B cell (primary cell): ENCODE measurements around the gene CSF1. TPM values are rescaled to one million over a fixed set of nuclear protein-coding genes. Genes with fewer than 3 reads are reported as not detected.

Experiments used
- ATAC-seq: fragments of 200-7000 bp; cut with Tn5 transposase; one replicate; pipeline ENCODE4 v1.10.0; 2021; ENCODE audit warnings: low read depth, mild to moderate bottlenecking, moderate number of reproducible peaks, moderate library complexity
- CTCF ChIA-PET: fragments of 350-600 bp; sonication (Branson Sonifier 250); formaldehyde crosslinking; loops from one replicate; lab custom pipeline; 2021; ENCODE audit warnings: antibody characterized with exemption, inconsistent platforms; lab: Charles Lee
- POLR2A ChIA-PET: fragments of 350-600 bp; sonication (Branson Sonifier 250); formaldehyde crosslinking; loops from one replicate; lab custom pipeline; 2021; ENCODE audit warnings: antibody characterized with exemption; lab: Charles Lee
- DNase-seq: peaks from one replicate; pipeline ENCODE4 v3.0.0; 2013
- H2AFZ ChIP-seq: 2 replicates; pipeline ENCODE4 v1.6.1; 2012; ENCODE audit warnings: mild to moderate bottlenecking, low read depth, low read length; ENCODE audit not compliant: insufficient read depth, poor library complexity, severe bottlenecking
- H3K27ac ChIP-seq, 2 donors: 1 replicate in 1 of 2; 2 replicates in 1 of 2; pipeline ENCODE4 v1.5.1; 2012 to 2013; ENCODE audit warnings: low read length in 2 of 2, mild to moderate bottlenecking in 2 of 2, moderate library complexity in 1 of 2
- H3K27me3 ChIP-seq, 4 experiments: fragments of 200-600 bp in 1 of 4; sonication (generic) in 1 of 4; replicated peaks in 1 of 4; 1 replicate in 2 of 4; 2 replicates in 2 of 4; pipeline versions ENCODE4 v1.6.1 to v1.7.0; 2013 to 2016; ENCODE audit warnings: low read length in 3 of 4, mild to moderate bottlenecking in 2 of 4, mixed read lengths in 1 of 4, moderate library complexity in 1 of 4; ENCODE audit not compliant: insufficient read depth in 4 of 4, control insufficient read depth in 3 of 4; ENCODE audit errors: control extremely low read depth in 1 of 4
- H3K36me3 ChIP-seq, 2 experiments: replicated peaks in 1 of 2; 1 replicate in 1 of 2; 2 replicates in 1 of 2; pipeline versions ENCODE4 v1.6.1 to v1.7.1; 2013; ENCODE audit warnings: low read length in 1 of 2; ENCODE audit not compliant: insufficient read depth in 2 of 2, control insufficient read depth in 1 of 2; ENCODE audit errors: control extremely low read depth in 1 of 2, extremely low read depth in 1 of 2
- H3K4me1 ChIP-seq, 2 donors: fragments of 200-600 bp in 1 of 2; sonication (generic) in 1 of 2; 1 replicate in 1 of 2; 2 replicates in 1 of 2; pipeline versions ENCODE4 v1.5.1 to v1.6.1; 2013 to 2017; ENCODE audit warnings: low read length in 2 of 2; ENCODE audit not compliant: control insufficient read depth in 2 of 2, insufficient read depth in 2 of 2
- H3K4me2 ChIP-seq: replicated peaks from 2 replicates; pipeline ENCODE3; 2012; ENCODE audit warnings: mild to moderate bottlenecking, low read depth, low read length; ENCODE audit not compliant: poor library complexity, severe bottlenecking
- H3K4me3 ChIP-seq, 5 experiments: fragments of 200-600 bp in 1 of 5; sonication (generic) in 1 of 5; 1 replicate in 3 of 5; 2 replicates in 2 of 5; pipeline versions ENCODE4 v1.5.1 to v1.7.0; 2011 to 2016; ENCODE audit warnings: low read length in 4 of 5, mild to moderate bottlenecking in 4 of 5, low read depth in 2 of 5, control low read depth in 1 of 5, moderate library complexity in 1 of 5; ENCODE audit not compliant: insufficient read depth in 1 of 5; ENCODE audit errors: control extremely low read depth in 1 of 5, extremely low read depth in 1 of 5
- H3K79me2 ChIP-seq: fragments of 200-600 bp; sonication (generic); one replicate; pipeline ENCODE4 v1.6.0; 2016; ENCODE audit warnings: low read length; ENCODE audit not compliant: control insufficient read depth, insufficient read depth
- H3K9ac ChIP-seq: fragments of 200-600 bp; sonication (generic); 2 replicates; pipeline ENCODE4 v1.6.1; 2017; ENCODE audit warnings: mild to moderate bottlenecking, low read length, moderate library complexity
- H3K9me3 ChIP-seq, 3 donors: one replicate each; pipeline versions ENCODE4 v1.6.1 to v1.7.1; 2013; ENCODE audit warnings: low read length in 2 of 3; ENCODE audit not compliant: control insufficient read depth in 2 of 3, insufficient read depth in 1 of 3; ENCODE audit errors: control extremely low read depth in 1 of 3
- H4K20me1 ChIP-seq: 2 replicates; pipeline ENCODE4 v1.6.0; 2012; ENCODE audit warnings: mild to moderate bottlenecking, low read length; ENCODE audit not compliant: insufficient read depth, control insufficient read depth, poor library complexity, severe bottlenecking
- H3K27ac Mint-ChIP-seq: one replicate; pipeline ENCODE4 v1.8.0; 2021; ENCODE audit warnings: mixed read lengths
- H3K27me3 Mint-ChIP-seq: one replicate; pipeline ENCODE4 v1.8.0; 2021; ENCODE audit warnings: mixed read lengths
- H3K4me1 Mint-ChIP-seq: one replicate; pipeline ENCODE4 v1.8.0; 2021; ENCODE audit warnings: mixed read lengths
- H3K4me3 Mint-ChIP-seq: one replicate; pipeline ENCODE4 v1.8.0; 2021; ENCODE audit warnings: mixed read lengths
- H3K9me3 Mint-ChIP-seq: one replicate; pipeline ENCODE4 v1.8.0; 2022; ENCODE audit warnings: mixed read lengths; ENCODE audit not compliant: insufficient read depth
- EZH2 ChIP-seq: IDR thresholded peaks from 2 replicates; pipeline ENCODE4 v1.6.1; 2012; ENCODE audit warnings: borderline replicate concordance, low read depth, mild to moderate bottlenecking, moderate library complexity, low read length; ENCODE audit not compliant: insufficient read depth, poor library complexity, severe bottlenecking
- whole genome bisulfite sequencing: methylation state at CpG from one replicate; pipeline ENCODE4 v1.1.5; 2013; ENCODE audit warnings: missing lambda C conversion rate; ENCODE audit not compliant: insufficient coverage; 5-methylcytosine and 5-hydroxymethylcytosine counted together
- intact Hi-C: fragments of 100-400 bp; cut with micrococcal nuclease; formaldehyde crosslinking; loops from one replicate; pipeline ENCODE4 v1.10.0; 2022
- polyA plus RNA-seq: library from polyadenylated mRNA; depleted of rRNA; stranded (reverse); fragments of >200 nt; gene quantifications from 2 replicates; pipeline ENCODE4 v1.2.3, GENCODE V29; 2012
- total RNA-seq, 2 donors: library from RNA; stranded (reverse); fragments of 120-200 nt in 1 of 2; gene quantifications; 1 replicate in 1 of 2; 2 replicates in 1 of 2; pipeline versions ENCODE4 v1.2.3 to v1.2.4, GENCODE V29; 2013 to 2022
- TF ChIP-seq, protein P1 (sequence below): fragments of 200-600 bp; IDR thresholded peaks from one replicate; pipeline ENCODE4 v1.8.0; 2022; ENCODE audit warnings: antibody characterized with exemption, mild to moderate bottlenecking

Gene CSF1
- total and polyA plus RNA-seq, 2 donors (not counting 1 experiment from before 2014, with no cell fraction given): 0.55 to 4.2 TPM

DNA sequence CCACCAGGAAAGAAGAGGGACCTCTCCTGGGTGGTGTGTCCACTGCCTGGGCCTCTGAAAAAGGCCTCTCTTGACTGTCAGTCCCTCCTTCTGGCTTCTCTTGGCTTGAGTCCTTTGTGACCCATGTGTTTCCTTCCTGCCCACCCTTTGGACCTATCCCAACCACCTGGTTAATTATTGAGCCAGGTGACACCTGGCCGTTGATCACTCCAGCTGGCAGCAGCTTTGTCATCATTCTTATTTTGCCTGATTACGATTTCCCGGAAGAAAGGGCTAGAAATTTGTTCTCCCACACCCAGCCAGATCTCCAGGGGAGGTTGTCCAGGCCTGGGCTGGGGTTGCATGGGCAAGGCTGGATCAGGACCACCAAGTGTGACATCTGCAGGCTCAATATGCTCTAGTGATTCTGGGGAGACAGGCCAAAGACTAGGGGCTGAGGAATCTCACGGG, 24.8 kb downstream of the CSF1 start:
- 79% methylated on average over 4 of the region's 4 CpGs for WGBS
- ChIA-PET CTCF (no interaction called here), POLR2A (no interaction called here)
- H3K27me3 ChIP-seq: peaks cover 0 to 2% (median 0%) of the 10 kb centered on the region in 4 experiments
- no peak for ATAC-seq
- no peak overlapping the region for H3K9ac ChIP-seq
- peaks cover 0 to 20% (median 19%) of the 10 kb centered on the region in 3 donors for H3K9me3 ChIP-seq
- Mint-ChIP-seq H3K27me3 (peaks cover 7% of the 10 kb centered on the region), H3K4me1 (no peaks in the 10 kb centered on the region), H3K4me3 (no peak overlapping the region), H3K27ac (no peak overlapping the region), H3K9me3 (peaks cover 8% of the 10 kb centered on the region)
- H3K27ac ChIP-seq: no peak overlapping the region
- H3K79me2 ChIP-seq: no peaks in the 10 kb centered on the region
- intact Hi-C loops: no loop called here
- TF ChIP-seq, protein P1, sequence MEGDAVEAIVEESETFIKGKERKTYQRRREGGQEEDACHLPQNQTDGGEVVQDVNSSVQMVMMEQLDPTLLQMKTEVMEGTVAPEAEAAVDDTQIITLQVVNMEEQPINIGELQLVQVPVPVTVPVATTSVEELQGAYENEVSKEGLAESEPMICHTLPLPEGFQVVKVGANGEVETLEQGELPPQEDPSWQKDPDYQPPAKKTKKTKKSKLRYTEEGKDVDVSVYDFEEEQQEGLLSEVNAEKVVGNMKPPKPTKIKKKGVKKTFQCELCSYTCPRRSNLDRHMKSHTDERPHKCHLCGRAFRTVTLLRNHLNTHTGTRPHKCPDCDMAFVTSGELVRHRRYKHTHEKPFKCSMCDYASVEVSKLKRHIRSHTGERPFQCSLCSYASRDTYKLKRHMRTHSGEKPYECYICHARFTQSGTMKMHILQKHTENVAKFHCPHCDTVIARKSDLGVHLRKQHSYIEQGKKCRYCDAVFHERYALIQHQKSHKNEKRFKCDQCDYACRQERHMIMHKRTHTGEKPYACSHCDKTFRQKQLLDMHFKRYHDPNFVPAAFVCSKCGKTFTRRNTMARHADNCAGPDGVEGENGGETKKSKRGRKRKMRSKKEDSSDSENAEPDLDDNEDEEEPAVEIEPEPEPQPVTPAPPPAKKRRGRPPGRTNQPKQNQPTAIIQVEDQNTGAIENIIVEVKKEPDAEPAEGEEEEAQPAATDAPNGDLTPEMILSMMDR: no peak
- TF ChIP-seq EZH2: no peak
- no peak overlapping the region for H3K4me2 ChIP-seq
- H4K20me1 ChIP-seq: no peaks in the 10 kb centered on the region
- no peak overlapping the region for H3K4me3 ChIP-seq
- H3K36me3 ChIP-seq: no peaks in the 10 kb centered on the region
- no peaks in the 10 kb centered on the region for H3K4me1 ChIP-seq
- no peak overlapping the region for H2AFZ ChIP-seq
- DNase-seq: no peak

DNA sequence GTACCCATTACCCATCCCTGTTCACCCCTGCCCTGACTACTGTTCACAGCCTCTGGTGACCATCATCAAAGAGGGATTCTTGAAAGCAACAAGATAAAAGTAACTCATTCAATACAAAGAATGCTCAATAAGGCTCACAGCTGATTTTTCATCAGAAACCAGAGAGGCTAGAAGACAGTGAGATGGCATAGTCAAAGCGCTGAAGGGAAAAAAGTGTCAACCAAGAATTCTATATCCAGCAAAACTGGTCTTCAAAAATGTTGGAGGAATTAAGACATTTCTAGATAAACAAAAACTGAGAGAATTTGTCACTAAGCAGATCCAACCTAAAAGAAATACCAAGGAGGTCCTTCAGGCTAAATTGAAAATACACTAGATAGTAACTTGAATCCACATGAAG, 27.1 kb downstream of the CSF1 start:
- H3K4me3 Mint-ChIP-seq: no peak overlapping the region
- DNase-seq (no peak), ATAC-seq (no peak)
- Histone ChIP-seq H3K9ac (no peak overlapping the region), H3K4me1 (no peaks in the 10 kb centered on the region), H2AFZ (no peak overlapping the region), H3K4me2 (no peak overlapping the region), H3K36me3 (no peaks in the 10 kb centered on the region), H3K27me3 (peaks cover 0 to 2% (median 0%) of the 10 kb centered on the region in 4 experiments), H3K9me3 (peaks cover 0 to 20% (median 19%) of the 10 kb centered on the region in 3 donors), H3K79me2 (no peaks in the 10 kb centered on the region), H3K4me3 (no peak overlapping the region), H3K27ac (no peak overlapping the region), H4K20me1 (no peaks in the 10 kb centered on the region)
- ChIA-PET POLR2A (no interaction called here), CTCF (no interaction called here)
- no CpG with 5 or more reads among the region's 1 CpG for WGBS
- no peak overlapping the region for H3K27ac Mint-ChIP-seq
- intact Hi-C loops: no loop called here
- peaks cover 8% of the 10 kb centered on the region for H3K9me3 Mint-ChIP-seq
- H3K27me3 Mint-ChIP-seq: peaks cover 7% of the 10 kb centered on the region
- TF ChIP-seq, protein P1: no peak
- no peak for TF ChIP-seq EZH2
- no peaks in the 10 kb centered on the region for H3K4me1 Mint-ChIP-seq
